Panc1 (cell line): ENCODE measurements around the gene NFAM1. TPM values are rescaled to one million over a fixed set of nuclear protein-coding genes. Genes with fewer than 3 reads are reported as not detected.
A peak's percentile ranks its signal among the peaks of the same experiment; 100 is the strongest.

Experiments used
- ATAC-seq: fragments of 200-7000 bp; cut with Tn5 transposase; 2 replicates; pipeline ENCODE4 v1.9.1; 2020; ENCODE audit warnings: mild to moderate bottlenecking, moderate library complexity
- BruUV-seq: library from RNA; stranded (reverse); fragments of 400-500 nt; replicated peaks from 2 replicates; lab custom pipeline; 2021; lab: Mats Ljungman, UMichigan
- CTCF ChIA-PET: fragments of 300-600 bp; sonication (Branson Sonifier 250); formaldehyde crosslinking; loops from one replicate; lab custom pipeline; 2022; ENCODE audit warnings: antibody characterized with exemption; lab: Charles Lee
- POLR2A ChIA-PET: fragments of 300-600 bp; sonication (Branson Sonifier 250); formaldehyde crosslinking; loops from one replicate; lab custom pipeline; 2022; ENCODE audit warnings: antibody characterized with exemption; lab: Charles Lee
- DNase-seq: peaks from one replicate; pipeline ENCODE4 v3.0.0-alpha.2; 2010; ENCODE audit warnings: low read depth, low spot score
- H3K27ac ChIP-seq: 2 replicates; pipeline ENCODE4 v1.5.1; 2011; ENCODE audit warnings: mild to moderate bottlenecking, low read length, inconsistent platforms
- H3K27me3 ChIP-seq: fragments of 200-500 bp; sonication (Bioruptor generic); 2 replicates; pipeline ENCODE4 v1.6.0; 2014; ENCODE audit warnings: low read length, inconsistent platforms; ENCODE audit not compliant: control insufficient read depth, insufficient read depth
- H3K36me3 ChIP-seq: fragments of 200-500 bp; sonication (Bioruptor generic); 2 replicates; pipeline ENCODE4 v1.5.1; 2014; ENCODE audit warnings: inconsistent platforms, mild to moderate bottlenecking, low read length, moderate library complexity; ENCODE audit not compliant: control insufficient read depth, insufficient read depth
- H3K4me1 ChIP-seq: 2 replicates; pipeline ENCODE4 v1.5.1; 2011; ENCODE audit warnings: inconsistent platforms, mild to moderate bottlenecking, low read length, moderate library complexity; ENCODE audit not compliant: control insufficient read depth, insufficient read depth
- H3K4me3 ChIP-seq, 2 experiments: 2 replicates each; pipeline ENCODE4 v1.5.1; 2011 to 2012; ENCODE audit warnings: low read depth in 2 of 2, low read length in 2 of 2, mild to moderate bottlenecking in 2 of 2, inconsistent platforms in 1 of 2, moderate library complexity in 1 of 2
- H3K9me3 ChIP-seq: fragments of 200-500 bp; sonication (Bioruptor generic); 2 replicates; pipeline ENCODE4 v1.5.1; 2014; ENCODE audit warnings: low read depth, mild to moderate bottlenecking, inconsistent platforms, low read length, moderate library complexity; ENCODE audit not compliant: control insufficient read depth, insufficient read depth
- POLR2AphosphoS5 ChIP-seq: IDR thresholded peaks from 2 replicates; pipeline ENCODE4 v1.6.1; 2012; ENCODE audit warnings: mild to moderate bottlenecking, low read depth, low read length, moderate library complexity
- SIN3A ChIP-seq: IDR thresholded peaks from 2 replicates; pipeline ENCODE4 v1.6.1; 2012; ENCODE audit warnings: low read depth, mild to moderate bottlenecking, low read length, moderate library complexity, borderline replicate concordance; ENCODE audit not compliant: insufficient read depth
- TCF7L2 ChIP-seq: IDR thresholded peaks from 2 replicates; pipeline ENCODE4 v1.6.1; 2011; ENCODE audit warnings: mild to moderate bottlenecking, low read depth, low read length, inconsistent platforms
- in situ Hi-C: cut with HindIII; loops from 2 replicates; pipeline ENCODE4 v1.10.0; 2016; ENCODE audit warnings: low sequenced_read_pairs, low pct_unique_long_range_greater_than_20kb
- intact Hi-C: fragments of 100-400 bp; cut with micrococcal nuclease; formaldehyde crosslinking; loops from one replicate; pipeline ENCODE4 v1.10.0; 2022; ENCODE audit not compliant: unreplicated experiment
- total RNA-seq: library from RNA; stranded (reverse); gene quantifications from one replicate; pipeline ENCODE4 v1.2.1, GENCODE V29; 2021; ENCODE audit not compliant: unreplicated experiment
- TF ChIP-seq, protein P1 (sequence below), 2 experiments: IDR thresholded peaks; 2 replicates each; pipeline ENCODE4 v1.6.1; 2011 to 2012; ENCODE audit warnings: low read depth in 2 of 2, control low read depth in 1 of 2, low read length in 1 of 2, mild to moderate bottlenecking in 1 of 2, moderate library complexity in 1 of 2; ENCODE audit not compliant: insufficient read depth in 1 of 2
- TF ChIP-seq, protein P2 (sequence below): fragments of 450-650 bp; IDR thresholded peaks from 2 replicates; pipeline ENCODE4 v1.5.1; 2017; ENCODE audit warnings: mild to moderate bottlenecking

Gene NFAM1
- total RNA-seq, 1 experiment from 2014 or later: 0.41 TPM

DNA sequence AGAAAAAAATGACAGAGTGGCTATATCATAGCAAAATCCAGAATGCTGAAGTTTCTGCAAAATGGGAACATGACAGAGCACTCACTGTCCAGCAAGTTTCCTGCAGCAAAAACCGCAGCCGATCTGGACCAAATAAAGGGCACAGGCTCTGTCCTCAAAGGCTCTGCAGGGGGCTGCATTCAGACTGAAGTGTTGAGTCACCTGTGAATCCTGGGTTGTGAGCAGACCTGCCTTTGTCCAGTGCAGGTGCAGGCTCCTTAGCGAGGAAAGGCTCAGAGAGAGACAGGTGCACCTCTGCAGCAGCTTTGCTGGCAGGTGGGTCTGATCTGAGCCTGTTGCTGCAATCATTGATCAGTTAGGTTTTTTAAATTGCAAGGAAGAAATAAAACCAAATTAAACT, 29.3 kb upstream of the NFAM1 start:
- ChIA-PET POLR2A (no interaction called here), CTCF (no interaction called here)
- TF ChIP-seq SIN3A: no peak
- TF ChIP-seq TCF7L2: no peak
- TF ChIP-seq, protein P1, sequence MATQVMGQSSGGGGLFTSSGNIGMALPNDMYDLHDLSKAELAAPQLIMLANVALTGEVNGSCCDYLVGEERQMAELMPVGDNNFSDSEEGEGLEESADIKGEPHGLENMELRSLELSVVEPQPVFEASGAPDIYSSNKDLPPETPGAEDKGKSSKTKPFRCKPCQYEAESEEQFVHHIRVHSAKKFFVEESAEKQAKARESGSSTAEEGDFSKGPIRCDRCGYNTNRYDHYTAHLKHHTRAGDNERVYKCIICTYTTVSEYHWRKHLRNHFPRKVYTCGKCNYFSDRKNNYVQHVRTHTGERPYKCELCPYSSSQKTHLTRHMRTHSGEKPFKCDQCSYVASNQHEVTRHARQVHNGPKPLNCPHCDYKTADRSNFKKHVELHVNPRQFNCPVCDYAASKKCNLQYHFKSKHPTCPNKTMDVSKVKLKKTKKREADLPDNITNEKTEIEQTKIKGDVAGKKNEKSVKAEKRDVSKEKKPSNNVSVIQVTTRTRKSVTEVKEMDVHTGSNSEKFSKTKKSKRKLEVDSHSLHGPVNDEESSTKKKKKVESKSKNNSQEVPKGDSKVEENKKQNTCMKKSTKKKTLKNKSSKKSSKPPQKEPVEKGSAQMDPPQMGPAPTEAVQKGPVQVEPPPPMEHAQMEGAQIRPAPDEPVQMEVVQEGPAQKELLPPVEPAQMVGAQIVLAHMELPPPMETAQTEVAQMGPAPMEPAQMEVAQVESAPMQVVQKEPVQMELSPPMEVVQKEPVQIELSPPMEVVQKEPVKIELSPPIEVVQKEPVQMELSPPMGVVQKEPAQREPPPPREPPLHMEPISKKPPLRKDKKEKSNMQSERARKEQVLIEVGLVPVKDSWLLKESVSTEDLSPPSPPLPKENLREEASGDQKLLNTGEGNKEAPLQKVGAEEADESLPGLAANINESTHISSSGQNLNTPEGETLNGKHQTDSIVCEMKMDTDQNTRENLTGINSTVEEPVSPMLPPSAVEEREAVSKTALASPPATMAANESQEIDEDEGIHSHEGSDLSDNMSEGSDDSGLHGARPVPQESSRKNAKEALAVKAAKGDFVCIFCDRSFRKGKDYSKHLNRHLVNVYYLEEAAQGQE (IDR thresholded peaks at IDR 0.05; ENCODE audit: insufficient read depth in 1 of 2, low read depth in 2 of 2, low read length in 1 of 2): no peak
- no peak for TF ChIP-seq POLR2AphosphoS5
- TF ChIP-seq, protein P2, sequence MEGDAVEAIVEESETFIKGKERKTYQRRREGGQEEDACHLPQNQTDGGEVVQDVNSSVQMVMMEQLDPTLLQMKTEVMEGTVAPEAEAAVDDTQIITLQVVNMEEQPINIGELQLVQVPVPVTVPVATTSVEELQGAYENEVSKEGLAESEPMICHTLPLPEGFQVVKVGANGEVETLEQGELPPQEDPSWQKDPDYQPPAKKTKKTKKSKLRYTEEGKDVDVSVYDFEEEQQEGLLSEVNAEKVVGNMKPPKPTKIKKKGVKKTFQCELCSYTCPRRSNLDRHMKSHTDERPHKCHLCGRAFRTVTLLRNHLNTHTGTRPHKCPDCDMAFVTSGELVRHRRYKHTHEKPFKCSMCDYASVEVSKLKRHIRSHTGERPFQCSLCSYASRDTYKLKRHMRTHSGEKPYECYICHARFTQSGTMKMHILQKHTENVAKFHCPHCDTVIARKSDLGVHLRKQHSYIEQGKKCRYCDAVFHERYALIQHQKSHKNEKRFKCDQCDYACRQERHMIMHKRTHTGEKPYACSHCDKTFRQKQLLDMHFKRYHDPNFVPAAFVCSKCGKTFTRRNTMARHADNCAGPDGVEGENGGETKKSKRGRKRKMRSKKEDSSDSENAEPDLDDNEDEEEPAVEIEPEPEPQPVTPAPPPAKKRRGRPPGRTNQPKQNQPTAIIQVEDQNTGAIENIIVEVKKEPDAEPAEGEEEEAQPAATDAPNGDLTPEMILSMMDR: no peak
- ATAC-seq (peak; percentile 21; the same call in 1 of the 2 replicates), DNase-seq (no peak)
- in situ Hi-C loops (no loop called here), intact Hi-C loops (no loop called here)
- Histone ChIP-seq H3K36me3 (no peaks in the 10 kb centered on the region), H3K27me3 (peaks cover 2% of the 10 kb centered on the region; the same call in 1 of the 2 replicates), H3K4me1 (no peaks in the 10 kb centered on the region), H3K9me3 (no peaks in the 10 kb centered on the region), H3K4me3 (no peak overlapping the region), H3K27ac (no peak overlapping the region)
- no TSS peak for BruUV-seq

DNA sequence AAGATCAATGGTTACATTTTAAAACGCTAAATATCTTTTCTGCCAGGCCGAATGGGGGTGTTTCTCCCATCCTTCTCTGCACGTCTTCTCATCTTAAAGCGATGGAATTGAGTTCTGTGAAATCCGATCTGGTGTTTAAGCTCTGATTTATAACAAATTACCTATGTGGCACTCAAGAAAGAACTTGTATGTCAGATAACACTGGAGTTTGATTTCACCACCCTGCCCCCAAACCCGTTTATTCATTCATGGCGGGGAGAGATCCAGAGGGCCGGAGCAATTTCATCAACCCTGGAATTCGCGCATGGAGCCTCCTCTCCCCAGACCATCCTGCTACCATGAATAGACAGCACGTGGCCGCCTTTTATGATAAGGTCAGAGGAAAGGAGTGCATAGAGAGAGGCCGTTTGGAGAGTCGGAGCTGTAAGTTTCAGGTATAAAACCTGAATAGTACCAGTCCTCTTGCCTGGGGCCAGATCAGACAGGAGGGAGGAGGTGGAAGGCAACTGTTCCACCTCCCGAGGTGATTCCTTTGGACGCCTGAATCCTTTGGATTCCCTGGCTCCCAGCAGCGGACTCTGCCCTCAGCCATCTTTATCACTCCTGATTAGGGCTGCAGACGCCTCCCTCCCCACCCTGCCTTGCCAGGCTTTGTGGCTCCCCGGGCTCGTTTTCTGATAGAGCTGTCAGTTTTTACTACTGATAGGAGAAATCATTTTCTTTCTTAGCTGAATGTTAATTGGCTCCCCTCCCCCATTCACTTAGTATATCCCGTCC, 27.3 kb upstream of the NFAM1 start:
- Histone ChIP-seq H3K4me1 (no peaks in the 10 kb centered on the region), H3K4me3 (no peak overlapping the region), H3K27ac (no peak overlapping the region), H3K27me3 (peaks cover 2% of the 10 kb centered on the region; the same call in 1 of the 2 replicates), H3K36me3 (no peaks in the 10 kb centered on the region), H3K9me3 (no peaks in the 10 kb centered on the region)
- TF ChIP-seq POLR2AphosphoS5 (no peak), SIN3A (no peak), TCF7L2 (no peak)
- TF ChIP-seq, protein P2: no peak
- TF ChIP-seq, protein P1 (IDR thresholded peaks at IDR 0.05; ENCODE audit: insufficient read depth in 1 of 2, low read depth in 2 of 2, low read length in 1 of 2): no peak
- BruUV-seq: no TSS peak
- no peak for ATAC-seq
- no peak for DNase-seq
- in situ Hi-C loops (no loop called here), intact Hi-C loops (no loop called here)
- CTCF ChIA-PET: no interaction called here
- POLR2A ChIA-PET: no interaction called here
